Prostate gland (tissue), 2 donors: ENCODE results near the gene ERP44. TPM values are rescaled to one million over a fixed set of nuclear protein-coding genes. Genes with fewer than 3 reads are reported as not detected.
A peak's percentile ranks its signal among the peaks of the same experiment; 100 is the strongest.

Source experiments
- DNase-seq: peaks from one replicate; pipeline ENCODE4 v3.0.0-alpha.2; 2019; ENCODE audit warnings: low spot score
- H3K27ac ChIP-seq, 2 donors: fragments of 200-600 bp; sonication (generic); 2 replicates each; pipeline ENCODE4 v1.5.1; 2017 to 2019
- H3K27me3 ChIP-seq: fragments of 200-600 bp; sonication (generic); replicated peaks from 2 replicates; pipeline ENCODE4 v1.5.1; 2019; ENCODE audit not compliant: insufficient read depth
- H3K36me3 ChIP-seq, 2 donors: fragments of 200-600 bp; sonication (generic); 1 replicate in 1 of 2; 2 replicates in 1 of 2; pipeline versions ENCODE4 v1.5.1 to v1.8.1; 2017 to 2019
- H3K4me1 ChIP-seq: fragments of 200-600 bp; sonication (generic); replicated peaks from 2 replicates; pipeline ENCODE4 v1.5.1; 2019
- H3K4me3 ChIP-seq, 2 donors: fragments of 200-600 bp; sonication (generic); 2 replicates each; pipeline ENCODE4 v1.5.1; 2017 to 2019
- H3K9me3 ChIP-seq: fragments of 200-600 bp; sonication (generic); 2 replicates; pipeline ENCODE4 v1.5.1; 2017
- POLR2A ChIP-seq: fragments of 450-650 bp; IDR thresholded peaks from one replicate; pipeline ENCODE4 v1.6.1; 2016; ENCODE audit warnings: antibody characterized with exemption, mild to moderate bottlenecking
- POLR2AphosphoS5 ChIP-seq: sonication (generic); formaldehyde crosslinking; IDR thresholded peaks from one replicate; pipeline ENCODE4 v1.6.1; 2017; ENCODE audit warnings: antibody characterized with exemption
- WGBS: methylation state at CpG from one replicate; pipeline ENCODE4 v1.1.5; 2018; 5-methylcytosine and 5-hydroxymethylcytosine counted together
- intact Hi-C: fragments of 100-400 bp; cut with DNase I; formaldehyde crosslinking; loops from one replicate; pipeline ENCODE4 v1.14.2; 2022
- total RNA-seq, 2 donors: library from RNA; depleted of rRNA; stranded (reverse); fragments of >200 nt; gene quantifications; one replicate each; pipeline ENCODE4 v1.1.0, GENCODE V29; 2016
- TF ChIP-seq, protein P1 (sequence below), 4 experiments: fragments of 200-600 bp in 2 of 4; fragments of 450-650 bp in 2 of 4; sonication (generic) in 2 of 4; IDR thresholded peaks; 1 replicate in 3 of 4; 2 replicates in 1 of 4; pipeline ENCODE4 v1.5.1; 2016 to 2019; ENCODE audit warnings: antibody characterized with exemption in 4 of 4, mild to moderate bottlenecking in 2 of 4, moderate library complexity in 2 of 4

Gene ERP44
- total RNA-seq, 2 donors from 2014 or later: 16.6 to 20.6 TPM

DNA sequence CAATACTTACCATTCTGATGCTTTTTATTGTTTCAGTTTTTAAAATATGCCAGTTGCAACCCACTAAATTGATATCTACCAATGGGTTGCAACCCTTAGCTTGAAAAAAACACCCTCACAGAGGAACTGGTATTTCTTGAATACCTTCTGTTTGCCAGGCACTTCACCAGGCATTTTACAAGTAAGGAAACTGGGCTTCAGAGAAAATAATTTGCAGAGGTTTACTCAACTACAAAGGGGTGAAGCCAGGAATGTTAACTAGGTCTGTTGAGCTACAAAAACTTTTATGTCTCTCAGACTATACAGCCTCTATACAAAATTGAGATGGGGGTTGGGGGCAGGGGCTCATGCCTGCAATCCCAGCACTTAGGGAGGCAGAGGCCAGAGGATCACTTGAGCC is 127.4 kb downstream of the ERP44 start:
- Histone ChIP-seq H3K4me1 (no peaks in the 10 kb centered on the region), H3K27me3 (no peaks in the 10 kb centered on the region), H3K9me3 (no peaks in the 10 kb centered on the region), H3K36me3 (no peaks in the 10 kb centered on the region), H3K4me3 (no peak overlapping the region), H3K27ac (no peak overlapping the region)
- intact Hi-C loops: no loop called here
- no peak for TF ChIP-seq POLR2A
- peak; percentile 49 for TF ChIP-seq POLR2AphosphoS5
- no peak for DNase-seq

DNA sequence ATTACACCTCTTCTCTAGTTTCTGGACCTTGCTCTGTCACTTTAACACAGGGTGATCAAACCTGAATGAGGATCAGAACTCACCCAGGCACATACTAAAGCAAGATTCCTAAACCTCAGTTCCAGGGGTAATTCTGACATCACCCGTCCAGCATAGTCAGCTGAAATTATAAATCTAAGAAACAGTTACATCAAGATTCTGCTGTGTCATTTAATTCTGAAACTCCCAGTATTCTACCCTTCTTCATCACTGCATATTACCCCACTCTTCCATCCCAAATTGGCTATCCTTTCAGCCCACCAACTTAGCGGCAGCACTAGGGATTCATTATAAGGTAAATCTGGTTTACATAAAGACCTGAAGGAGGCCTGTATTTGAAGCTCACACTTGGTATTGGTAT is 128.3 kb downstream of the ERP44 start:
- Histone ChIP-seq H3K27ac (no peak overlapping the region), H3K4me1 (no peaks in the 10 kb centered on the region), H3K4me3 (no peak overlapping the region), H3K36me3 (no peaks in the 10 kb centered on the region), H3K27me3 (no peaks in the 10 kb centered on the region), H3K9me3 (no peaks in the 10 kb centered on the region)
- DNase-seq: no peak
- TF ChIP-seq, protein P1, sequence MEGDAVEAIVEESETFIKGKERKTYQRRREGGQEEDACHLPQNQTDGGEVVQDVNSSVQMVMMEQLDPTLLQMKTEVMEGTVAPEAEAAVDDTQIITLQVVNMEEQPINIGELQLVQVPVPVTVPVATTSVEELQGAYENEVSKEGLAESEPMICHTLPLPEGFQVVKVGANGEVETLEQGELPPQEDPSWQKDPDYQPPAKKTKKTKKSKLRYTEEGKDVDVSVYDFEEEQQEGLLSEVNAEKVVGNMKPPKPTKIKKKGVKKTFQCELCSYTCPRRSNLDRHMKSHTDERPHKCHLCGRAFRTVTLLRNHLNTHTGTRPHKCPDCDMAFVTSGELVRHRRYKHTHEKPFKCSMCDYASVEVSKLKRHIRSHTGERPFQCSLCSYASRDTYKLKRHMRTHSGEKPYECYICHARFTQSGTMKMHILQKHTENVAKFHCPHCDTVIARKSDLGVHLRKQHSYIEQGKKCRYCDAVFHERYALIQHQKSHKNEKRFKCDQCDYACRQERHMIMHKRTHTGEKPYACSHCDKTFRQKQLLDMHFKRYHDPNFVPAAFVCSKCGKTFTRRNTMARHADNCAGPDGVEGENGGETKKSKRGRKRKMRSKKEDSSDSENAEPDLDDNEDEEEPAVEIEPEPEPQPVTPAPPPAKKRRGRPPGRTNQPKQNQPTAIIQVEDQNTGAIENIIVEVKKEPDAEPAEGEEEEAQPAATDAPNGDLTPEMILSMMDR (IDR thresholded peaks at IDR 0.05): no peak
- TF ChIP-seq POLR2AphosphoS5 (no peak), POLR2A (no peak)
- intact Hi-C loops: no loop called here
- 96% methylated on average over 2 of the region's 2 CpGs for WGBS

DNA sequence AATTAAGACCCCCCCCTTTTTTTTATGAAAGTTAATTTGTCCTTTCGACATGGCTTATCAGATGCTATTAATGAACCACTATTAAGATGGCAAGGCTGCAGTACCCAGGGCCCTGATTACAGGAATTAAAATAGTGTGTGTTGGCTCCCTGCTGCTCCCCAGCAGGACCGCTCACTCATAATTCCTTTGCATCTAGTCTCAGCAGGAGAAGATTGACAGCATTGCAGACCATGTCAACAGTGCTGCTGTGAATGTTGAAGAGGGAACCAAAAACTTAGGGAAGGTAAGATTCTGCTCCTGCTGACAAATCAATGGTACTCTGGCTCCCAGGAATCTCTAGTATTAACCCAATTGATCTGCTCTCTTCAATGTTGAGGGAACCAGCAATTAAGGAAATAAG is 131.3 kb downstream of the ERP44 start:
- Histone ChIP-seq H3K27me3 (no peaks in the 10 kb centered on the region), H3K4me3 (no peak overlapping the region), H3K9me3 (no peaks in the 10 kb centered on the region), H3K36me3 (no peaks in the 10 kb centered on the region), H3K4me1 (no peaks in the 10 kb centered on the region), H3K27ac (no peak overlapping the region)
- DNase-seq: no peak
- WGBS: 84% methylated on average over 2 of the region's 2 CpGs
- TF ChIP-seq, protein P1 (IDR thresholded peaks at IDR 0.05): no peak
- TF ChIP-seq POLR2A (no peak), POLR2AphosphoS5 (no peak)
- intact Hi-C loops: no loop called here

DNA sequence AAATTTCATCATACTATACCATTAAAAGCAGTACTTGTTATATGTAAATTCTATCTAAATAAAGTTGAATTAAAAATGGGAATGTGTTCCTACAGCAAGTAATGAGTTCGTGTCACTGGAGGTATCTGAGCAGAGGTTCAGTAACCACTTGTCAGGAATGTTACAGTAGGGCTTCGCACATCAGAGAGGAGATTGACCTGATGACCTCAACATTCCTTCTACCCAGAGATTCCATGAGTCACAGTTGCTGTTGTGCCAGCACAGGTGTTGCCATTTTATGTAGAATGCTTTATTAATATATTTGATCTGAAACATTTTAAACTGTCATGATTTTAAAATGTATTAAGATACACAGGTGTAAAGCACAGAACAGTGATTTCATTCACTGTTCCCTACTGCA is 132.1 kb downstream of the ERP44 start:
- H3K36me3 ChIP-seq: no peaks in the 10 kb centered on the region
- H3K27me3 ChIP-seq: no peaks in the 10 kb centered on the region
- H3K4me1 ChIP-seq: no peaks in the 10 kb centered on the region
- no peaks in the 10 kb centered on the region for H3K9me3 ChIP-seq
- 73% methylated on average over 2 of the region's 2 CpGs for WGBS
- H3K4me3 ChIP-seq: no peak overlapping the region
- H3K27ac ChIP-seq: no peak overlapping the region
- intact Hi-C loops: no loop called here
- TF ChIP-seq POLR2AphosphoS5 (no peak), POLR2A (no peak)
- TF ChIP-seq, protein P1 (IDR thresholded peaks at IDR 0.05): no peak
- DNase-seq: no peak

DNA sequence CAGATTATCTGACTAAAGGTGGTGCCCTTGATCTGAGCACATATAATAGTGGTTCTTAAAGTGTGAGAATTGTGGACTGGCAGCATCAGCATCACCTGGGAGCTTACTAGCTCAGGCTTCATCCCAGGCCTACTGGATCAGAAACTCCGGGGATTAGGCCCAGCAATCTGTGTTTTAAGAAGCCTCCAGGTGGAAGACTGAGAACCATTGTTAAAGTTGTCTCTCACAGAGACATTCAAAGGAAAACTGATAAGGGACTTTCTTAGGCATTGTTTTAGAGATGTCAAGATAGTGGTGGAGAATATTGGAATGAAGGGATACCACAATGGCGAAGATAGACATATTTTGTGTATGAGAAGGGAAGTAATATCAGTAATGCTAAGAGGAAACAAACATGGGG is 132.8 kb downstream of the ERP44 start:
- Histone ChIP-seq H3K27ac (no peak overlapping the region), H3K4me3 (no peak overlapping the region), H3K27me3 (no peaks in the 10 kb centered on the region), H3K9me3 (no peaks in the 10 kb centered on the region), H3K36me3 (no peaks in the 10 kb centered on the region), H3K4me1 (no peaks in the 10 kb centered on the region)
- TF ChIP-seq, protein P1 (IDR thresholded peaks at IDR 0.05): no peak
- TF ChIP-seq POLR2A (no peak), POLR2AphosphoS5 (no peak)
- WGBS: 72% methylated on average over 2 of the region's 2 CpGs
- DNase-seq: no peak
- intact Hi-C loops: no loop called here
